Activated T-cell treated with anti-CD3 and anti-CD28 coated beads, Interleukin-2, amount 50 U/mL, for 72 hours (primary cell): ENCODE measurements around the gene SLMAP. TPM values are rescaled to one million over a fixed set of nuclear protein-coding genes. Genes with fewer than 3 reads are reported as not detected.
"Not testable (repeated sequence)": the region's sequence is repeated elsewhere in the genome, so short reads cannot be mapped to it uniquely, and the experiment has no call there.

Experiments used
- ATAC-seq, 2 donors: fragments of 150-1000 bp; cut with Tn5 transposase; replicated peaks in 1 of 2; 2 replicates each; pipeline ENCODE4 v1.10.0; 2021; ENCODE audit warnings: moderate library complexity in 2 of 2, mild to moderate bottlenecking in 1 of 2
- DNase-seq, 2 donors: peaks; one replicate each; pipeline ENCODE4 v3.0.0; 2021 to 2022; ENCODE audit warnings: mixed read lengths in 1 of 2
- H3K27ac Mint-ChIP-seq: one replicate; pipeline ENCODE4 v1.8.0; 2022; ENCODE audit warnings: mild to moderate bottlenecking, moderate library complexity, mixed read lengths
- H3K27me3 Mint-ChIP-seq: one replicate; pipeline ENCODE4 v1.8.0; 2022; ENCODE audit warnings: low read depth, mixed read lengths
- H3K36me3 Mint-ChIP-seq, 2 donors: one replicate each; pipeline ENCODE4 v1.8.0; 2022; ENCODE audit warnings: mixed read lengths in 2 of 2, mild to moderate bottlenecking in 1 of 2; ENCODE audit not compliant: insufficient read depth in 2 of 2
- H3K4me1 Mint-ChIP-seq: one replicate; pipeline ENCODE4 v1.8.0; 2022; ENCODE audit warnings: low read depth, mixed read lengths
- H3K4me3 Mint-ChIP-seq, 2 donors: one replicate each; pipeline ENCODE4 v1.8.0; 2022; ENCODE audit warnings: mild to moderate bottlenecking in 2 of 2, mixed read lengths in 2 of 2, moderate library complexity in 2 of 2
- H3K9me3 Mint-ChIP-seq, 2 donors: one replicate each; pipeline ENCODE4 v1.8.0; 2022; ENCODE audit warnings: mixed read lengths in 2 of 2
- total RNA-seq, 2 donors: library from RNA; stranded (reverse); gene quantifications; one replicate each; pipeline ENCODE4 v1.2.3, GENCODE V29; 2022

Gene SLMAP
- total RNA-seq, 2 donors from 2014 or later, result 36.5 to 42.9 TPM

GRCh38 chr3:57788624-57789018 is 32.5 kb downstream of the SLMAP start:
- H3K27me3 Mint-ChIP-seq, result no peaks in the 10 kb centered on the region

GRCh38 chr3:57791245-57791644 is 35.1 kb downstream of the SLMAP start:
- Mint-ChIP-seq H3K9me3 (no peaks in the 10 kb centered on the region), H3K4me1 (peaks cover 18% of the 10 kb centered on the region), H3K27me3 (no peaks in the 10 kb centered on the region), H3K27ac (no peak overlapping the region), H3K36me3 (peaks cover 0 to 2% of the 10 kb centered on the region in 2 donors), H3K4me3 (no peak overlapping the region)
- no peak for DNase-seq
- ATAC-seq, result no peak

More at GRCh38 chr3:57788624-57789018, 32.5 kb downstream of the SLMAP start:
- H3K4me3 Mint-ChIP-seq, result no peak overlapping the region
- DNase-seq (no peak), ATAC-seq (no peak)
- H3K36me3 Mint-ChIP-seq, result no peaks in the 10 kb centered on the region
- H3K4me1 Mint-ChIP-seq, result peaks cover 8% of the 10 kb centered on the region
- H3K9me3 Mint-ChIP-seq, result no peaks in the 10 kb centered on the region
- no peak overlapping the region for H3K27ac Mint-ChIP-seq

- no peak overlapping the region for H3K27ac Mint-ChIP-seq
- H3K36me3 Mint-ChIP-seq, result peaks cover 0 to 2% of the 10 kb centered on the region in 2 donors
- no peak overlapping the region for H3K4me3 Mint-ChIP-seq
- H3K27me3 Mint-ChIP-seq, result no peaks in the 10 kb centered on the region
- no peak for DNase-seq
- H3K9me3 Mint-ChIP-seq, result no peaks in the 10 kb centered on the region
- no peak for ATAC-seq
- peaks cover 18% of the 10 kb centered on the region for H3K4me1 Mint-ChIP-seq
Observed at GRCh38 chr3:57792198-57792597, 36.1 kb downstream of the SLMAP start.

GRCh38 chr3:57793737-57794187 is 37.7 kb downstream of the SLMAP start:
- peaks cover 18% of the 10 kb centered on the region for H3K4me1 Mint-ChIP-seq
- H3K36me3 Mint-ChIP-seq, result peaks cover 0 to 2% of the 10 kb centered on the region in 2 donors
- no peaks in the 10 kb centered on the region for H3K27me3 Mint-ChIP-seq
- DNase-seq (no peak), ATAC-seq (peak; percentile 41 to 51)
- peak overlapping the region in 1 of 2 donors; percentile 48 for H3K4me3 Mint-ChIP-seq
- no peaks in the 10 kb centered on the region for H3K9me3 Mint-ChIP-seq
- H3K27ac Mint-ChIP-seq, result peak overlapping the region; percentile 13

GRCh38 chr3:57794501-57794900 is 38.4 kb downstream of the SLMAP start:
- Mint-ChIP-seq H3K4me1 (peaks cover 18% of the 10 kb centered on the region), H3K36me3 (peaks cover 0 to 2% of the 10 kb centered on the region in 2 donors), H3K27me3 (no peaks in the 10 kb centered on the region), H3K27ac (no peak overlapping the region), H3K9me3 (no peaks in the 10 kb centered on the region), H3K4me3 (no peak overlapping the region)
- DNase-seq (no peak), ATAC-seq (no peak)

- Mint-ChIP-seq H3K27me3 (no peaks in the 10 kb centered on the region), H3K9me3 (no peaks in the 10 kb centered on the region), H3K4me3 (no peak overlapping the region), H3K4me1 (peaks cover 18% of the 10 kb centered on the region), H3K27ac (no peak overlapping the region), H3K36me3 (peaks cover 0 to 2% of the 10 kb centered on the region in 2 donors)
- ATAC-seq (no peak), DNase-seq (no peak)
Observed at GRCh38 chr3:57794951-57795350, 38.8 kb downstream of the SLMAP start.

- no peak overlapping the region for H3K4me3 Mint-ChIP-seq
- no peak for DNase-seq
- H3K9me3 Mint-ChIP-seq, result no peaks in the 10 kb centered on the region
- H3K4me1 Mint-ChIP-seq, result peaks cover 25% of the 10 kb centered on the region
- H3K27ac Mint-ChIP-seq, result no peak overlapping the region
- H3K36me3 Mint-ChIP-seq, result peaks cover 0 to 2% of the 10 kb centered on the region in 2 donors
- no peaks in the 10 kb centered on the region for H3K27me3 Mint-ChIP-seq
- ATAC-seq, result no peak
Observed at GRCh38 chr3:57796261-57796660, 40.2 kb downstream of the SLMAP start.

- peaks cover 0 to 2% of the 10 kb centered on the region in 2 donors for H3K36me3 Mint-ChIP-seq
- H3K27ac Mint-ChIP-seq, result peak overlapping the region; percentile 1
- H3K4me1 Mint-ChIP-seq, result peaks cover 31% of the 10 kb centered on the region
- ATAC-seq, result no peak
- H3K27me3 Mint-ChIP-seq, result no peaks in the 10 kb centered on the region
- no peak for DNase-seq
- no peaks in the 10 kb centered on the region for H3K9me3 Mint-ChIP-seq
- no peak overlapping the region for H3K4me3 Mint-ChIP-seq
Observed at GRCh38 chr3:57797701-57798487, 41.8 kb downstream of the SLMAP start.

- H3K27me3 Mint-ChIP-seq, result no peaks in the 10 kb centered on the region
- peak overlapping the region; percentile 47 to 78 for H3K4me3 Mint-ChIP-seq
- no peak for DNase-seq
- no peaks in the 10 kb centered on the region for H3K9me3 Mint-ChIP-seq
- ATAC-seq, result peak; percentile 65 to 73
- peak overlapping the region; percentile 77 for H3K27ac Mint-ChIP-seq
- peaks cover 70% of the 10 kb centered on the region for H3K4me1 Mint-ChIP-seq
- peaks cover 0 to 1% of the 10 kb centered on the region in 2 donors for H3K36me3 Mint-ChIP-seq
Observed at GRCh38 chr3:57803647-57804081, 47.6 kb downstream of the SLMAP start.

- Mint-ChIP-seq H3K9me3 (no peaks in the 10 kb centered on the region), H3K27me3 (no peaks in the 10 kb centered on the region), H3K4me3 (peak overlapping the region in 1 of 2 donors; percentile 7), H3K27ac (peak overlapping the region; percentile 44), H3K4me1 (peaks cover 70% of the 10 kb centered on the region), H3K36me3 (peaks cover 0 to 1% of the 10 kb centered on the region in 2 donors)
- DNase-seq, result no peak
- peak; percentile 3 to 11 for ATAC-seq
Observed at GRCh38 chr3:57805266-57805665, 49.2 kb downstream of the SLMAP start.

- H3K9me3 Mint-ChIP-seq, result no peaks in the 10 kb centered on the region
- H3K4me3 Mint-ChIP-seq, result peak overlapping the region in 1 of 2 donors; percentile 0
- H3K27me3 Mint-ChIP-seq, result no peaks in the 10 kb centered on the region
- DNase-seq (peak; percentile 9 to 16), ATAC-seq (peak; percentile 93 to 95)
- peaks cover 69% of the 10 kb centered on the region for H3K4me1 Mint-ChIP-seq
- peak overlapping the region; percentile 44 for H3K27ac Mint-ChIP-seq
- peaks cover 0 to 1% of the 10 kb centered on the region in 2 donors for H3K36me3 Mint-ChIP-seq
Observed at GRCh38 chr3:57805674-57806073, 49.6 kb downstream of the SLMAP start.

- H3K36me3 Mint-ChIP-seq, H3K4me3 Mint-ChIP-seq, H3K27me3 Mint-ChIP-seq, DNase-seq, H3K27ac Mint-ChIP-seq, H3K9me3 Mint-ChIP-seq, ATAC-seq: not testable (repeated sequence)
- peaks cover 64% of the 10 kb centered on the region for H3K4me1 Mint-ChIP-seq
Observed at GRCh38 chr3:57806195-57806594, 50.1 kb downstream of the SLMAP start.

- no peak for DNase-seq
- Mint-ChIP-seq H3K27me3 (no peaks in the 10 kb centered on the region), H3K27ac (no peak overlapping the region), H3K4me3 (no peak overlapping the region), H3K4me1 (peaks cover 46% of the 10 kb centered on the region), H3K9me3 (peaks cover 0 to 2% of the 10 kb centered on the region in 2 donors), H3K36me3 (peaks cover 0 to 1% of the 10 kb centered on the region in 2 donors)
- ATAC-seq, result no peak
Observed at GRCh38 chr3:57808961-57809608, 53.0 kb downstream of the SLMAP start.
